ENCODE data around the gene KLK3.

The KLK3 gene

GRCh38 chr19:50817941-50818858 is 36.5 kb upstream of the KLK3 start:
- ChIA-PET CTCF (no interaction called here), POLR2A (no interaction called here)
- peak in 1 of 3 donors; percentile 16 for DNase-seq
- H3K9me3 ChIP-seq (ENCODE audit: control extremely low read depth in 1 of 5, control insufficient read depth in 4 of 5, insufficient read depth in 2 of 5, low read depth in 1 of 5, low read length in 4 of 5): peaks cover 0 to 7% (median 0%) of the 10 kb centered on the region in 5 experiments
- H3K27me3 ChIP-seq (replicated peaks in 2 of 5; ENCODE audit: control insufficient read depth in 4 of 5, insufficient read depth in 5 of 5, low read length in 4 of 5): peaks cover 10 to 90% (median 42%) of the 10 kb centered on the region in 5 experiments
- 7% methylated on average over 47 of the region's 52 CpGs for WGBS (ENCODE audit: insufficient coverage)
- H3K4me1 ChIP-seq (ENCODE audit: control extremely low read depth in 1 of 4, control insufficient read depth in 4 of 4, insufficient read depth in 4 of 4, low read length in 3 of 4): peaks cover 0 to 15% (median 10%) of the 10 kb centered on the region in 4 experiments
- H3K4me3 ChIP-seq (ENCODE audit: control insufficient read depth in 1 of 7, extremely low read depth in 1 of 7, insufficient read depth in 4 of 7, low read depth in 2 of 7, low read length in 6 of 7): peak overlapping the region in 6 of 7 experiments; percentile 15 to 64 (median 36)
- no peak overlapping the region for H3K27ac ChIP-seq (ENCODE audit: insufficient read depth in 1 of 2, low read depth in 1 of 2, low read length in 2 of 2, poor library complexity in 1 of 2, severe bottlenecking in 2 of 2)
- H3K36me3 ChIP-seq (ENCODE audit: control insufficient read depth in 4 of 4, insufficient read depth in 4 of 4, low read length in 3 of 4): no peaks in the 10 kb centered on the region

GRCh38 chr19:50818859-50819472 is 35.7 kb upstream of the KLK3 start:
- peaks cover 0 to 15% (median 10%) of the 10 kb centered on the region in 4 experiments for H3K4me1 ChIP-seq (ENCODE audit: control extremely low read depth in 1 of 4, control insufficient read depth in 4 of 4, insufficient read depth in 4 of 4, low read length in 3 of 4)
- no peaks in the 10 kb centered on the region for H3K36me3 ChIP-seq (ENCODE audit: control insufficient read depth in 4 of 4, insufficient read depth in 4 of 4, low read length in 3 of 4)
- CTCF ChIA-PET: no interaction called here
- peaks cover 10 to 97% (median 42%) of the 10 kb centered on the region in 5 experiments for H3K27me3 ChIP-seq (replicated peaks in 2 of 5; ENCODE audit: control insufficient read depth in 4 of 5, insufficient read depth in 5 of 5, low read length in 4 of 5)
- WGBS (ENCODE audit: insufficient coverage): 67% methylated on average over 9 of the region's 12 CpGs
- H3K9me3 ChIP-seq (ENCODE audit: control extremely low read depth in 1 of 5, control insufficient read depth in 4 of 5, insufficient read depth in 2 of 5, low read depth in 1 of 5, low read length in 4 of 5): peaks cover 0 to 7% (median 0%) of the 10 kb centered on the region in 5 experiments
- no peak for DNase-seq
- H3K4me3 ChIP-seq (ENCODE audit: control insufficient read depth in 1 of 7, extremely low read depth in 1 of 7, insufficient read depth in 4 of 7, low read depth in 2 of 7, low read length in 6 of 7): no peak overlapping the region
- POLR2A ChIA-PET: no interaction called here
- no peak overlapping the region for H3K27ac ChIP-seq (ENCODE audit: insufficient read depth in 1 of 2, low read depth in 1 of 2, low read length in 2 of 2, poor library complexity in 1 of 2, severe bottlenecking in 2 of 2)

- Histone ChIP-seq H3K36me3 (ENCODE audit: control insufficient read depth in 4 of 4, insufficient read depth in 4 of 4, low read length in 3 of 4) (no peaks in the 10 kb centered on the region), H3K4me1 (ENCODE audit: control extremely low read depth in 1 of 4, control insufficient read depth in 4 of 4, insufficient read depth in 4 of 4, low read length in 3 of 4) (peaks cover 0 to 15% (median 10%) of the 10 kb centered on the region in 4 experiments), H3K9me3 (ENCODE audit: control extremely low read depth in 1 of 5, control insufficient read depth in 4 of 5, insufficient read depth in 2 of 5, low read depth in 1 of 5, low read length in 4 of 5) (peaks cover 0 to 7% (median 0%) of the 10 kb centered on the region in 5 experiments), H3K27ac (ENCODE audit: insufficient read depth in 1 of 2, low read depth in 1 of 2, low read length in 2 of 2, poor library complexity in 1 of 2, severe bottlenecking in 2 of 2) (no peak overlapping the region), H3K4me3 (ENCODE audit: control insufficient read depth in 1 of 7, extremely low read depth in 1 of 7, insufficient read depth in 4 of 7, low read depth in 2 of 7, low read length in 6 of 7) (no peak overlapping the region), H3K27me3 (replicated peaks in 2 of 5; ENCODE audit: control insufficient read depth in 4 of 5, insufficient read depth in 5 of 5, low read length in 4 of 5) (peaks cover 5 to 98% (median 40%) of the 10 kb centered on the region in 5 experiments)
- CTCF ChIA-PET: no interaction called here
- DNase-seq: no peak
- 35% methylated on average over 6 of the region's 8 CpGs for whole genome bisulfite sequencing (ENCODE audit: insufficient coverage)
- POLR2A ChIA-PET: no interaction called here
Observed at GRCh38 chr19:50819636-50820035, 35.1 kb upstream of the KLK3 start.

DNA sequence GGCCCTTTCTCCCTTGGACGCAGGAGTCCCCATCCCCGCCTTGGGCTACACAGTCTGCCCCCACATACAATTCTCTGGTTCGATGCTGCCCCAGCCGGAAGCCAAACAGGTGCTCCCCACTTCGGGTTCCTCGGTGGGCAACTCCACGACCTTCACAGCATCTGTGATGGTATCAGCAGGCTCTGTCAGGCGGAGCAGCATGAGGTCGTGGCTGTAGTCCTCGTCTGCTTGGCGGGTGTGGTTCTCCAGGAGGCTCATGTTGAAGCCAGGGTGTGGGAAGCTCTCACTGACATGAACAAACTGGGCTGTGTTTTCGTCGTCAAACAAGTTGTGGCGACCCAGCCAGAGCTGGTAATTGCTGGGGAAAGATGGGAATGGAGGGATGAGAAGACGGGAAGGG is 34.6 kb upstream of the KLK3 start:
- no peak for DNase-seq
- H3K9me3 ChIP-seq (ENCODE audit: control extremely low read depth in 1 of 5, control insufficient read depth in 4 of 5, insufficient read depth in 2 of 5, low read depth in 1 of 5, low read length in 4 of 5): peaks cover 0 to 7% (median 0%) of the 10 kb centered on the region in 5 experiments
- peaks cover 5 to 95% (median 40%) of the 10 kb centered on the region in 5 experiments for H3K27me3 ChIP-seq (replicated peaks in 2 of 5; ENCODE audit: control insufficient read depth in 4 of 5, insufficient read depth in 5 of 5, low read length in 4 of 5)
- no peaks in the 10 kb centered on the region for H3K36me3 ChIP-seq (ENCODE audit: control insufficient read depth in 4 of 4, insufficient read depth in 4 of 4, low read length in 3 of 4)
- no peak overlapping the region for H3K4me3 ChIP-seq (ENCODE audit: control insufficient read depth in 1 of 7, extremely low read depth in 1 of 7, insufficient read depth in 4 of 7, low read depth in 2 of 7, low read length in 6 of 7)
- WGBS (ENCODE audit: insufficient coverage): 2% methylated on average over 9 of the region's 15 CpGs
- ChIA-PET POLR2A (no interaction called here), CTCF (no interaction called here)
- no peak overlapping the region for H3K27ac ChIP-seq (ENCODE audit: insufficient read depth in 1 of 2, low read depth in 1 of 2, low read length in 2 of 2, poor library complexity in 1 of 2, severe bottlenecking in 2 of 2)
- H3K4me1 ChIP-seq (ENCODE audit: control extremely low read depth in 1 of 4, control insufficient read depth in 4 of 4, insufficient read depth in 4 of 4, low read length in 3 of 4): peaks cover 0 to 15% (median 10%) of the 10 kb centered on the region in 4 experiments

- H3K36me3 ChIP-seq (ENCODE audit: control insufficient read depth in 4 of 4, insufficient read depth in 4 of 4, low read length in 3 of 4): no peaks in the 10 kb centered on the region
- no peak for DNase-seq
- peaks cover 0 to 15% (median 10%) of the 10 kb centered on the region in 4 experiments for H3K4me1 ChIP-seq (ENCODE audit: control extremely low read depth in 1 of 4, control insufficient read depth in 4 of 4, insufficient read depth in 4 of 4, low read length in 3 of 4)
- ChIA-PET CTCF (no interaction called here), POLR2A (no interaction called here)
- 9% methylated on average over 12 of the region's 21 CpGs for WGBS (ENCODE audit: insufficient coverage)
- peak overlapping the region in 1 of 2 experiments; percentile 54 for H3K27ac ChIP-seq (ENCODE audit: insufficient read depth in 1 of 2, low read depth in 1 of 2, low read length in 2 of 2, poor library complexity in 1 of 2, severe bottlenecking in 2 of 2)
- peaks cover 5 to 90% (median 41%) of the 10 kb centered on the region in 5 experiments for H3K27me3 ChIP-seq (replicated peaks in 2 of 5; ENCODE audit: control insufficient read depth in 4 of 5, insufficient read depth in 5 of 5, low read length in 4 of 5)
- H3K9me3 ChIP-seq (ENCODE audit: control extremely low read depth in 1 of 5, control insufficient read depth in 4 of 5, insufficient read depth in 2 of 5, low read depth in 1 of 5, low read length in 4 of 5): peaks cover 0 to 3% (median 0%) of the 10 kb centered on the region in 5 experiments
- no peak overlapping the region for H3K4me3 ChIP-seq (ENCODE audit: control insufficient read depth in 1 of 7, extremely low read depth in 1 of 7, insufficient read depth in 4 of 7, low read depth in 2 of 7, low read length in 6 of 7)
Observed at GRCh38 chr19:50820549-50821247, 34.0 kb upstream of the KLK3 start.

GRCh38 chr19:50821248-50821612 is 33.5 kb upstream of the KLK3 start:
- WGBS (ENCODE audit: insufficient coverage): 63% methylated on average over 2 of the region's 4 CpGs
- Histone ChIP-seq H3K27me3 (replicated peaks in 2 of 5; ENCODE audit: control insufficient read depth in 4 of 5, insufficient read depth in 5 of 5, low read length in 4 of 5) (peaks cover 4 to 86% (median 43%) of the 10 kb centered on the region in 5 experiments), H3K36me3 (ENCODE audit: control insufficient read depth in 4 of 4, insufficient read depth in 4 of 4, low read length in 3 of 4) (no peaks in the 10 kb centered on the region), H3K9me3 (ENCODE audit: control extremely low read depth in 1 of 5, control insufficient read depth in 4 of 5, insufficient read depth in 2 of 5, low read depth in 1 of 5, low read length in 4 of 5) (no peaks in the 10 kb centered on the region), H3K4me3 (ENCODE audit: control insufficient read depth in 1 of 7, extremely low read depth in 1 of 7, insufficient read depth in 4 of 7, low read depth in 2 of 7, low read length in 6 of 7) (no peak overlapping the region), H3K4me1 (ENCODE audit: control extremely low read depth in 1 of 4, control insufficient read depth in 4 of 4, insufficient read depth in 4 of 4, low read length in 3 of 4) (peaks cover 0 to 15% (median 10%) of the 10 kb centered on the region in 4 experiments), H3K27ac (ENCODE audit: insufficient read depth in 1 of 2, low read depth in 1 of 2, low read length in 2 of 2, poor library complexity in 1 of 2, severe bottlenecking in 2 of 2) (peak overlapping the region in 1 of 2 experiments; percentile 54)
- no peak for DNase-seq
- CTCF ChIA-PET: no interaction called here
- POLR2A ChIA-PET: no interaction called here

Measured in common myeloid progenitor, CD34-positive (primary cell).